Mesothelial cell of epicardium (in vitro differentiated cells): Measurements from ENCODE around the gene CRHR1. TPM values are rescaled to one million over a fixed set of nuclear protein-coding genes. Genes with fewer than 3 reads are reported as not detected.

Experiments used
- total RNA-seq: library from RNA; stranded (reverse); gene quantifications from 3 replicates; pipeline ENCODE4 v1.2.1, GENCODE V29; 2021

The CRHR1 gene
- total RNA-seq, 1 donor from 2014 or later: 0.36 TPM

Other genes with a start within 250 kb of the CRHR1 start
- not detected in 3 replicates for gene SPPL2C, start 60.6 kb downstream of the CRHR1 start, total RNA-seq
- 2.5 to 3.1 TPM (median 2.8 TPM) in 3 replicates for gene MAPT, start 110.2 kb downstream of the CRHR1 start, total RNA-seq
- gene STH, start 214.9 kb downstream of the CRHR1 start, total RNA-seq: not detected in 3 replicates